GM13977 (cell line): ENCODE measurements around the gene GLO1.
A peak's percentile ranks its signal among the peaks of the same experiment; 100 is the strongest.
"Not testable (repeated sequence)": the region's sequence is repeated elsewhere in the genome, so short reads cannot be mapped to it uniquely, and the experiment has no call there.

Experiments used
- DNase-seq: peaks from one replicate; pipeline ENCODE4 v3.0.0; 2012; ENCODE audit warnings: low spot score
- CTCF ChIP-seq: IDR thresholded peaks from 2 replicates; pipeline ENCODE4 v1.5.1; 2012; ENCODE audit warnings: mild to moderate bottlenecking, control low read depth; ENCODE audit not compliant: insufficient read depth; ENCODE audit errors: extremely low read depth, missing control alignments
- in situ Hi-C: fragments of 300-500 bp; cut with MboI; formaldehyde crosslinking; loops from one replicate; pipeline ENCODE4 v1.12.0; 2022; ENCODE audit warnings: low sequenced_read_pairs, low pct_unique_long_range_greater_than_20kb, mixed read lengths, inconsistent platforms; ENCODE audit not compliant: unreplicated experiment

Gene GLO1

DNA sequence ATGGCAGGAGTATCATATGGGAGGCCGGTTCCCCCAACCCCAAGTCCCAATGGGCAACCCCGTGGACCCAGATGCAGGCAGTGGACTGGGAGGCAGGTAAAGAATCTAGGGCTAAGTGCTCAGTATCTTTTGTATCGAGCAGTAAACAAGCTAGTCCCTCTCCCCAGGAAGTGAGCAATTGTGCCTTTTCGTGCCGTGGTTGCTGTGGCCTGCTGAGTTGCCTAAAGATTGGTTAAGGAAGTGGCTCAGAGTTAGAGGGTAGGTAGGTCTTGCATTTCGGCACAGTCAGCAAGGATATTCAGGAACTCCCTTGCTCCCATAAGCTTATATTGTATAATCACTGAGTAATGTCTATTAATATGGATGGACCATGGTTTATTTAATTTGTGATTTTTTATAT is 10.9 kb upstream of the GLO1 start:
- no peak for TF ChIP-seq CTCF
- DNase-seq = peak; percentile 43
- in situ Hi-C loops = no loop called here

GRCh38 chr6:38708496-38708895 is 5.6 kb upstream of the GLO1 start:
- no peak for DNase-seq
- TF ChIP-seq CTCF = no peak
- in situ Hi-C loops = no loop called here

DNA sequence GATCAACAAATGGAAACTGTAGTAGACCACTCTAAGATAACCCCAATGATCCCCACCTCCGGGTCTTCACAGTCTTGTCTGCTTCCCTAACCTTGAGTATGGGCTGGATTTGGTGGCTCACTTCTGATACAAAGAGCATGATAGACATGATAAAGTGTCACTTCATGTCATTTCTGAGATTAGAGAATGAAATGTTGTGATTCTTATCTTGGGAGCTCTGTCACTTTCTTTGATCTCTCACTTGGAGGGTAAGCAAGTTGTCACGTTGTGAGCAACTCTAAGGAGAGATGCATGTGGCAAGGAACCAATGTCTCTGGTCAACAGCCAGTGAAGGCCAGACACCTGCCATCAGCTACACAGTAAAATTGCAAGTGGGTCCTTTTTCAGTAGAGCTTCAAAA is 3.0 kb upstream of the GLO1 start:
- DNase-seq = no peak
- TF ChIP-seq CTCF = no peak
- in situ Hi-C loops = no loop called here

DNA sequence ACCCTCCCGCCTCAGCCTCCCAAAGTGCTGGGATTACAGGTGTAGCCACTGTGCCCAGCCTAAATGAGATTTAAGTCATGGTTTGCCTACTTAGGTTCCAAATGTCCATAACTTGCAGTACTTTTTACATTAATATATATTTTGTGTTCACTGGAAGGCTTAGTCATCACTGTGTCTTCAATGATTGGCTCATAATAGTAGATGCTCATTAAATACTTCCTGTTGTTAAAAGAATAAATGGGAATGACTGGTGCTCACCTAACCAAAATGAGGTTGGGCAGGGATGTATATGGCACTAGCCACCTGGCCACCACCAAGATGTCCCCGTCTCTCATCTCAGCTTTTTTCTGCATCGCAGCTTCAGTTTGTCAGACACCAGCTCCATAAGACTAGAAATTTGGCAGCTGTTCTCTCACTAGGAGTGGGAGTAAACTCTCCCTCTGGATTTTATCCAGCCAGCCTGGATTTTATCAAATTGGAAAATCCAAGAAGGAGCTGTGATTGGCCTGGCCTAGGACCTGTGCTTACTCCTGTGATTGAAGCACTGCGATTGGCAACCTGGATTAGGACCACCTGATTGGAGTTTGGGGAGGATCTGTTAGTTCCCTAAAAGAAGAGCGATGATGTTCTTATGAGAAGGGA is 1.1 kb upstream of the GLO1 start:
- in situ Hi-C loops = no loop called here
- TF ChIP-seq CTCF = no peak
- no peak for DNase-seq

GRCh38 chr6:38701551-38701950 is 1.4 kb downstream of the GLO1 start:
- DNase-seq = no peak
- TF ChIP-seq CTCF = no peak

DNA sequence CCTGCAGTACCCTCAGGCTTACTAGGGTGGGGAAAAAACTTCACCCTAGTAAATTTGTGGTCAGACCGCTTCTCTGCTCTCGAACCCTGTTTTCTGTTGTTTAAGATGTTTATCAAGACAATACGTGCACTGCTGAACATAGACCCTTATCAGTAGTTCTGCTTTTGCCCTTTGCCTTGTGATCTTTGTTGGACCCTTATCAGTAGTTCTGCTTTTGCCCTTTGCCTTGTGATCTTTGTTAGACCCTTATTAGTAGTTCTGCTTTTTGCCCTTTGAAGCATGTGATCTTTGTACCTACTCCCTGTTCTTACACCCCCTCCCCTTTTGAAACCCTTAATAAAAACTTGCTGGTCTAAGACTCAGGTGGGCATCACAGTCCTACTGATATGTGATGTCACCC is 3.2 kb downstream of the GLO1 start:
- DNase-seq, in situ Hi-C loops: not testable (repeated sequence)

More at GRCh38 chr6:38701551-38701950, 1.4 kb downstream of the GLO1 start:
- in situ Hi-C loops = no loop called here

GRCh38 chr6:38697846-38698245 is 5.1 kb downstream of the GLO1 start:
- in situ Hi-C loops = no loop called here
- no peak for TF ChIP-seq CTCF
- DNase-seq = no peak
